GM12865 (cell line): ENCODE measurements around the gene DCLK3.

ENCODE experiments used
- DNase-seq: peaks from one replicate; pipeline ENCODE4 v3.0.0; 2010; ENCODE audit warnings: low read depth
- H3K4me3 ChIP-seq: 2 replicates; pipeline ENCODE4 v1.5.1; 2011; ENCODE audit warnings: mild to moderate bottlenecking, low read depth, low read length, control low read depth
- CTCF ChIP-seq: IDR thresholded peaks from 2 replicates; pipeline ENCODE4 v1.5.1; 2011; ENCODE audit warnings: low read length, control low read depth, low read depth, inconsistent platforms; ENCODE audit not compliant: insufficient read depth; ENCODE audit errors: missing control alignments

Gene DCLK3

GRCh38 chr3:36666166-36666565 is 98.2 kb downstream of the DCLK3 start:
- H3K4me3 ChIP-seq = no peak overlapping the region
- DNase-seq = no peak
- no peak for TF ChIP-seq CTCF

GRCh38 chr3:36663666-36664291 is 100.6 kb downstream of the DCLK3 start:
- no peak for TF ChIP-seq CTCF
- DNase-seq = peak; percentile 38
- H3K4me3 ChIP-seq = no peak overlapping the region

GRCh38 chr3:36662626-36663025 is 101.7 kb downstream of the DCLK3 start:
- no peak for DNase-seq

More at GRCh38 chr3:36662626-36663025, 101.7 kb downstream of the DCLK3 start:
- TF ChIP-seq CTCF = no peak
- H3K4me3 ChIP-seq = no peak overlapping the region
